OCI-LY1 (cell line): ENCODE data around the gene ZNF443.

ENCODE experiments used
- CTCF ChIP-seq: fragments of 200-600 bp; sonication (generic), shearing (Covaris generic); IDR thresholded peaks from 2 replicates; pipeline ENCODE4 v1.5.1; 2017; ENCODE audit warnings: mild to moderate bottlenecking, antibody characterized with exemption, low read length, moderate library complexity, mixed read lengths
- EZH2 ChIP-seq: fragments of 200-600 bp; sonication (generic), shearing (Covaris generic); IDR thresholded peaks from 2 replicates; pipeline ENCODE4 v1.8.0; 2017; ENCODE audit warnings: borderline replicate concordance, mixed run types, mild to moderate bottlenecking, antibody characterized with exemption, low read length, moderate library complexity, mixed read lengths

GRCh38 chr19:12453495-12453894, 12.7 kb upstream of the ZNF443 start:
- TF ChIP-seq CTCF, result no peak
- TF ChIP-seq EZH2, result no peak
